Psoas muscle (tissue), 8 donors: ENCODE results near the gene ZNF606. TPM values are rescaled to one million over a fixed set of nuclear protein-coding genes. Genes with fewer than 3 reads are reported as not detected.

Source experiments
- ATAC-seq, 4 donors: fragments of 200-7000 bp; cut with Tn5 transposase; one replicate each; pipeline ENCODE4 v1.9.1; 2020; ENCODE audit warnings: moderate library complexity in 3 of 4, mild to moderate bottlenecking in 2 of 4
- DNase-seq, 2 donors: peaks; one replicate each; pipeline ENCODE4 v3.0.0-alpha.2; 2020
- H3K27ac ChIP-seq: fragments of 200-600 bp; one replicate; pipeline ENCODE4 v1.8.0; 2022
- H3K27me3 ChIP-seq, 3 donors: fragments of 200-600 bp in 1 of 3; one replicate each; pipeline versions ENCODE4 v1.6.1 to v1.8.0; 2013 to 2022; ENCODE audit warnings: low read length in 2 of 3, mild to moderate bottlenecking in 2 of 3, moderate library complexity in 1 of 3; ENCODE audit not compliant: insufficient read depth in 3 of 3
- H3K36me3 ChIP-seq, 2 donors: fragments of 200-600 bp in 1 of 2; one replicate each; pipeline versions ENCODE4 v1.6.1 to v1.8.0; 2013 to 2022; ENCODE audit warnings: low read depth in 1 of 2, mild to moderate bottlenecking in 1 of 2, moderate library complexity in 1 of 2; ENCODE audit not compliant: insufficient read depth in 1 of 2
- H3K4me1 ChIP-seq: fragments of 200-600 bp; one replicate; pipeline ENCODE4 v1.8.0; 2022
- H3K4me3 ChIP-seq: fragments of 200-600 bp; one replicate; pipeline ENCODE4 v1.8.0; 2022; ENCODE audit warnings: mild to moderate bottlenecking
- H3K9me3 ChIP-seq: fragments of 200-600 bp; one replicate; pipeline ENCODE4 v1.8.0; 2022
- WGBS, 3 donors: extraction: QIAGEN DNeasy Blood & Tissue Kit; methylation state at CpG; one replicate each; pipeline versions ENCODE4 v1.1.6 to v1.1.7; 2013; 5-methylcytosine and 5-hydroxymethylcytosine counted together
- intact Hi-C, 2 donors: fragments of 100-400 bp; cut with DNase I; formaldehyde crosslinking; loops; one replicate each; pipeline versions ENCODE4 v1.11.0 to v1.14.2; 2022
- polyA plus RNA-seq, 3 donors: library from polyadenylated mRNA; stranded (reverse); fragments of 200-250 nt; gene quantifications; one replicate each; pipeline ENCODE4 v1.2.3, GENCODE V29; 2013
- total RNA-seq, 4 donors: library from RNA; stranded (reverse); fragmentation: NEBNext Ultra II Directional in 2 of 4; extraction: Animal tissue kit (Norgen Biotek cat#: 25700) in 2 of 4; gene quantifications; one replicate each; pipeline versions ENCODE4 v1.2.1 to v1.2.4, GENCODE V29; 2021 to 2023
- TF ChIP-seq, protein P1 (sequence below): fragments of 200-600 bp; IDR thresholded peaks from one replicate; pipeline ENCODE4 v1.8.0; 2022; ENCODE audit warnings: antibody characterized with exemption
- donor health status: healthy with polysubstance abuse.
- donor health status: DM: no; HTN: no; CAD: no; lungs with moderate emphysema.
- donor health status: Bipolar disorder and iron deficiency.
- donor health status: healthy.
- donor health status: DM: yes; HTN: yes; CAD: no.
- donor health status: DM: no; HTN: no; CAD: no.
- donor health status: DM: no; HTN: no; CAD: no.
- donor health status: DM: yes; HTN: yes; CAD: no.

Gene ZNF606
- total and polyA plus RNA-seq, 7 donors = 2.0 to 7.0 (median 3.9) TPM

DNA sequence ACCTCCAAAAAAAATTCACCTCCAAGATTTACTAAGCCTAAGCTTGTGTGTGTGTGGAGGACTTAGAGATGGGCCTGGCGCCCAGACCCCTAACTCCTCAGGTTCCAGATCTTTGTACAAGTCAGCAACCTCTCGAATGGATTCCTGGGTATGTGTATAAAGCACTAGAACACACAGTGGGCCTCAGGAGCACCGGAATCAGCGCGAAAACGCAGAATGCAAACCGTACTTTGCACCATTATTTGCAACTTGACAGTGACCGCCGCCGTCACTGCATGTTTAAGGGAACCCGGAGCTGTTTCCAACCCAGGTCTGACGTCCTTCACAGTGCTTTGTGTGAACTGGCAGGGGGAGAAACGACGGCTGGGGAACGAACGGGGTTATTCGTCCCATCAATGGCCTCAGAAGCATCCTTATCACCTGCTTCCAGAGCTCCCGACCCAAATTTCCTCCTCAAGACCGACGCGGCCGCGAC is 688 bp downstream of the ZNF606 start:
- WGBS, 3 donors = 1 to 3% (median 3%) methylated on average over 23 of the region's 23 CpGs
- Histone ChIP-seq H3K4me3 (peak overlapping the region; percentile 99), H3K9me3 (peaks cover 75% of the 10 kb centered on the region), H3K4me1 (peaks cover 11% of the 10 kb centered on the region), H3K27me3 (no peaks in the 10 kb centered on the region), H3K27ac (peak overlapping the region; percentile 95), H3K36me3 (peaks cover 17 to 73% of the 10 kb centered on the region in 2 donors)
- intact Hi-C loops = no loop called here
- ATAC-seq (peak in 1 of 4 donors; percentile 4), DNase-seq (no peak)
- TF ChIP-seq, protein P1, sequence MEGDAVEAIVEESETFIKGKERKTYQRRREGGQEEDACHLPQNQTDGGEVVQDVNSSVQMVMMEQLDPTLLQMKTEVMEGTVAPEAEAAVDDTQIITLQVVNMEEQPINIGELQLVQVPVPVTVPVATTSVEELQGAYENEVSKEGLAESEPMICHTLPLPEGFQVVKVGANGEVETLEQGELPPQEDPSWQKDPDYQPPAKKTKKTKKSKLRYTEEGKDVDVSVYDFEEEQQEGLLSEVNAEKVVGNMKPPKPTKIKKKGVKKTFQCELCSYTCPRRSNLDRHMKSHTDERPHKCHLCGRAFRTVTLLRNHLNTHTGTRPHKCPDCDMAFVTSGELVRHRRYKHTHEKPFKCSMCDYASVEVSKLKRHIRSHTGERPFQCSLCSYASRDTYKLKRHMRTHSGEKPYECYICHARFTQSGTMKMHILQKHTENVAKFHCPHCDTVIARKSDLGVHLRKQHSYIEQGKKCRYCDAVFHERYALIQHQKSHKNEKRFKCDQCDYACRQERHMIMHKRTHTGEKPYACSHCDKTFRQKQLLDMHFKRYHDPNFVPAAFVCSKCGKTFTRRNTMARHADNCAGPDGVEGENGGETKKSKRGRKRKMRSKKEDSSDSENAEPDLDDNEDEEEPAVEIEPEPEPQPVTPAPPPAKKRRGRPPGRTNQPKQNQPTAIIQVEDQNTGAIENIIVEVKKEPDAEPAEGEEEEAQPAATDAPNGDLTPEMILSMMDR = no peak

DNA sequence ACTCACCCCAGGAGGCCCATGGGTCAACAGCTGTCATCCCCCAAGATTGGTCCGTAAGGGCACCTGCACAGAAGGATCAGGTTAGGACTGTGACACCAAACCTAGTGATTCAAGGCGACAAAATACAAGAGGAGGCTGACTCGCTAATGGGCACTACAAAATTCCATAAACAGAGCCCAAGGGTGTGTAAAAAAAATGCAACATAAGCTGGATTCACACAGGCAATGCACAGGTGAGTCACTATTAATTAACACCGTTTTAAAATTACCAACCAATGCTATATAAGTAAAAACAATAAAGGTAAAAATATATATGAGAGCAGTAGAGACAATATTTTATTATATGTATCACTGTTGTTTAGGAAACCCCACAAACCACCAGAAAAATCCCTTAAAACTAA is 1.9 kb downstream of the ZNF606 start:
- DNase-seq = no peak
- WGBS, 3 donors = 99% methylated on average over 4 of the region's 4 CpGs
- H3K4me3 ChIP-seq = peak overlapping the region; percentile 99
- H3K4me1 ChIP-seq = peaks cover 11% of the 10 kb centered on the region
- peaks cover 74% of the 10 kb centered on the region for H3K9me3 ChIP-seq
- peaks cover 16 to 72% of the 10 kb centered on the region in 2 donors for H3K36me3 ChIP-seq
- no peaks in the 10 kb centered on the region for H3K27me3 ChIP-seq
- ATAC-seq = no peak
- intact Hi-C loops = no loop called here
- H3K27ac ChIP-seq = no peak overlapping the region
- TF ChIP-seq, protein P1 = no peak

DNA sequence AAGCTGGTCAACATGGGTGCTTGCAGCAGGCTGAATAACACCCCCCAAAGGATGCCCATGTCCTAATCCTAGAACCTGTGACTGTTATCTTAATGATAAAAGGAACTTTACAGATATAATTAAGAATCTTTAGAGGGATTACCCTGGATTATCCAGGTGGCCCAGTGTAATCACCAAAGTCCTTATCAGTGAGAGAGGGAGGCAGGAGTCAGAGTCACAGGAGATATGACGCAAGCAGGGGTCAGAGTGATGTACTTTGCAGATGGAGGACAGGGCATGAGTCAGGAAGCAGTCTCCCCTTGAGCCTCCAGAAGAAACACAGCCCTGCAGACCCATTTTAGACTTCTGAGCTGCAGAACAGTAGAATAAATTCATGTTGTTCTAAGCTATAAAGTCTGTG is 9.8 kb downstream of the ZNF606 start:
- 96 to 100% (median 98%) methylated on average over 1 of the region's 1 CpG for WGBS, 3 donors
- TF ChIP-seq, protein P1 = no peak
- Histone ChIP-seq H3K4me1 (no peaks in the 10 kb centered on the region), H3K27ac (no peak overlapping the region), H3K36me3 (peaks cover 31 to 72% of the 10 kb centered on the region in 2 donors), H3K27me3 (no peaks in the 10 kb centered on the region), H3K9me3 (peaks cover 90% of the 10 kb centered on the region), H3K4me3 (no peak overlapping the region)
- intact Hi-C loops = no loop called here
- ATAC-seq = no peak
- DNase-seq = no peak

DNA sequence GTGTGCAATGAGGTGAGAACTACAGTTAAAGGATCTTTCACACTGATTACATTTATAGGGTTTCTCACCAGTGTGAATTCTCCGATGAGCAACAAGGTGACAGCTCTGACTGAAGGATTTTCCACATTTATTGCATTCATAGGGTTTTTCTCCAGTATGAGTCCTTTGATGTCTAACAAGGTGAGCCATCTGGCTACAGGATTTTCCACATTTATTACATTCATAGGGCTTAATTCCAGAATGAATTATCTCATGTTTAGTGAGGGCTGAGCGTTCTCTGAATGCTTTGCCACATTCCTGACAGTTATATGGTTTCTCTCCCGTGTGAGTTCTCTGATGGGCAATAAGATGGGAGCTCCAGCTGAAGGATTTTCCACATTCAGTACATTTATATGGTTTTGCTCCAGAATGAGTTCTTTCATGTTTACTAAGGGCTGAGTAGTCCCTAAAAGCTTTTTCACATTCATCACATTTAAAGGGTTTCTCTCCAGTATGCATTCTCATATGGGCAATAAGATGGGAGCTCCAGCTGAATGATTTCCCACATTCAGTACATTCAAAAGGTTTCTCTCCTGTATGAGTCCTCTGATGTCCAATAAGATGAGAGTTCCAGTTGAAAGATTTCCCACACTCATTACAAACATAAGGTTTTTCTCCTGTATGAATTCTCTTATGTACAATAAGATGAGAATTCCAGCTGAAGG is 23.9 kb downstream of the ZNF606 start:
- H3K9me3 ChIP-seq = peaks cover 98% of the 10 kb centered on the region
- DNase-seq (no peak), ATAC-seq (no peak)
- no peaks in the 10 kb centered on the region for H3K4me1 ChIP-seq
- TF ChIP-seq, protein P1 = no peak
- peaks cover 56 to 66% of the 10 kb centered on the region in 2 donors for H3K36me3 ChIP-seq
- H3K4me3 ChIP-seq = no peak overlapping the region
- peaks cover 0 to 1% (median 0%) of the 10 kb centered on the region in 3 donors for H3K27me3 ChIP-seq
- intact Hi-C loops = no loop called here
- no peak overlapping the region for H3K27ac ChIP-seq
- WGBS, 3 donors = 97 to 99% (median 98%) methylated on average over 3 of the region's 3 CpGs

DNA sequence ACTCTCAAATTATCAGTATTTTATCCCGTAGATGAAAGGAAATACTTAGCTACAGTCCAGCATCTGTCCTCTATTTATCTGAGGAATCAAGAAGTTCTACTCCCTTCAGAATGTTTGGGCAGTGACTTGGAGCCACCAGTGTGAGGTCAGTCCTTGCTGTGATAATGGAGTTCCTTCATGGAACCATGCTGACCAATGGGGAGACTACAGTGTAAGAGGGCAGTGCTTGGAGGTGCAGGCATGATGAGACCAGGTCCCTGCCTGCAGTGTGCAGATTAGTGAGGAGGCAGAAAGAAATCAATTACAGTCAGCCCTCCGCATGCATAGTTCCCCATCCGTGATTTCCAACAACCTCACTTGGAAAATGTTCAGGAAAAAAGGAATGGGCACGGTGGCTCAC is 28.2 kb downstream of the ZNF606 start, which contains the start of gene C19orf18:
Gene C19orf18, minus strand, starts transcription at position 101 of the 400 bp plus-strand sequence. CDS start 102 bp downstream, outside the sequence.
- Histone ChIP-seq H3K4me3 (no peak within 1 kb of the TSS), H3K27me3 (no peaks in the 10 kb centered on the region), H3K4me1 (no peaks in the 10 kb centered on the region), H3K27ac (no peak within 1 kb of the TSS), H3K36me3 (peaks cover 21 to 26% of the 10 kb centered on the region in 2 donors), H3K9me3 (peaks cover 87% of the 10 kb centered on the region)
- intact Hi-C loops = no loop called here
- TF ChIP-seq, protein P1 = no peak
- no peak for DNase-seq
- WGBS, 3 donors = 97 to 98% (median 98%) methylated on average over 4 of the region's 4 CpGs
- no peak for ATAC-seq
